ENCODE data around the gene GYS2.

Gene GYS2

GRCh38 chr12:21509768-21510167 is 94.9 kb downstream of the GYS2 start:
- in situ Hi-C loops (cut with HindIII; ENCODE audit: low sequenced_read_pairs) = loop anchor here (5.0 kb wide), 1 partner anchor 63 kb away; no protein-coding TSS in a partner anchor

GRCh38 chr12:21507849-21508248 is 96.8 kb downstream of the GYS2 start:
- in situ Hi-C loops (cut with HindIII; ENCODE audit: low sequenced_read_pairs) = no loop called here

- in situ Hi-C loops (cut with HindIII; ENCODE audit: low sequenced_read_pairs) = no loop called here
Observed at GRCh38 chr12:21505888-21506287, 98.8 kb downstream of the GYS2 start.

GRCh38 chr12:21502872-21503271 is 101.8 kb downstream of the GYS2 start:
- in situ Hi-C loops (cut with HindIII; ENCODE audit: low sequenced_read_pairs) = no loop called here

- in situ Hi-C loops (cut with HindIII; ENCODE audit: low sequenced_read_pairs) = no loop called here
Observed at GRCh38 chr12:21502164-21502496, 102.5 kb downstream of the GYS2 start.

- in situ Hi-C loops (cut with HindIII; ENCODE audit: low sequenced_read_pairs) = no loop called here
Observed at GRCh38 chr12:21501258-21502163, 103.1 kb downstream of the GYS2 start, which contains the start of the genes GOLT1B and RECQL. GOLT1B (plus strand) TSS chr12:21501789; CDS start chr12:21501924, 135 bp downstream. RECQL (minus strand) TSS chr12:21501635; CDS start chr12:21499570, 2,065 bp downstream.

- in situ Hi-C loops (cut with HindIII; ENCODE audit: low sequenced_read_pairs) = no loop called here
Observed at GRCh38 chr12:21500786-21501257, 103.8 kb downstream of the GYS2 start.

GRCh38 chr12:21499765-21500164 is 104.9 kb downstream of the GYS2 start:
- in situ Hi-C loops (cut with HindIII; ENCODE audit: low sequenced_read_pairs) = no loop called here
